Measurements from ENCODE around the gene QKI.

Gene QKI

DNA sequence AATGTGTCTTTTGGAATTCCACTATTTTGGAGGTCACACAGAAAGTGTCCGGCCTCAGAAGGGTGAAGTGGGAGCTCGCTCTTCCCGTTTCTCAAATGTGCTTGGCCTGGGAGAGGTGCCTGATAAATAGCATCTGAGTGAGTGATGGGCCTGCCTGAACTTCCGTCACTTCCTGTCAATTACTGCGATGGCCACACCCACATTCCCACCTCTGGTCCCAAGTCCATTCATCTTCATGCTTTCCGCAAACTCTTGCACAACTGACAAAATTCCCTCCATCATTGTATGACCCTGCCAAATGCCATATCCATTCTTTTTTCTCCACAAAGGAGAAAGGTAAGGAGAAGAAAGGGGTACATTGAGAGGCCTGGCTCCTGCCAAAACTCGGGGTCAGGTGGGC, 169.0 kb downstream of the QKI start:
- no peak for ATAC-seq (ENCODE audit: insufficient read depth, low read depth)
- H3K4me1 ChIP-seq (ENCODE audit: insufficient read depth, low read length): no peaks in the 10 kb centered on the region
- no peaks in the 10 kb centered on the region for H3K9me3 ChIP-seq (ENCODE audit: insufficient read depth, low read length, severe bottlenecking)

DNA sequence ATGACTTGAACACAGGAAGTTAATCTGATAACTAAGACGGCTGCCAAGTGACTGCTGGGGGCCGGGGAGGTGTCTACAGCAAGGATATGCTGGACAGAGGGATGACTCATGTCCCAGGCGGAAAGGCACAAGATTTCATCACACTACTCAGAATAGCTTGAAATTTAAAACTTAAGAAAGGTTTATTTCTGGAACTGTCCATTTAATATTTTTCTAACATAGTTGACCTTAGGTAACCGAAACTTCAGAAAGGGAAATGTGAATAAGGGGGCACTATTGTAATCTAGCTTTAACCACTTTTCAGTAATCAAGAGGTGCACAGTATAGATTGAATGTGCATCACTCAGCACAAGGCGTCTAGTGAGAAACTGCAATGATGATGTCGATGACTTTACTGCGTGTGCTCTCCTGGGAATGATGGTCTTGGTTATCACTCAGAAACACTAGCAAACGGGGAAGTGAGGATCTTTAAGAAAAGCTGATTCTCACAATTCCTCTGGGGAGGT, 171.5 kb downstream of the QKI start:
- no peak overlapping the region for H2AFZ ChIP-seq (ENCODE audit: low read depth, low read length)
- no peak overlapping the region for H3K4me3 ChIP-seq (ENCODE audit: low read depth in 1 of 2, low read length in 2 of 2)
- no peak overlapping the region for H3K27ac ChIP-seq (ENCODE audit: low read length)

More for the DNA sequence above, 169.0 kb downstream of the QKI start:
- Histone ChIP-seq H3K27ac (ENCODE audit: low read length) (no peak overlapping the region), H3K4me3 (ENCODE audit: low read depth in 1 of 2, low read length in 2 of 2) (no peak overlapping the region), H3K4me2 (ENCODE audit: insufficient read depth, low read length) (no peak overlapping the region), H3K79me2 (ENCODE audit: insufficient read depth, low read length) (no peaks in the 10 kb centered on the region), H3K36me3 (ENCODE audit: insufficient read depth, low read length) (no peaks in the 10 kb centered on the region), H4K20me1 (ENCODE audit: insufficient read depth, low read length) (no peaks in the 10 kb centered on the region), H3K9ac (ENCODE audit: low read depth, low read length) (no peak overlapping the region), H3K27me3 (ENCODE audit: insufficient read depth, low read length, poor library complexity) (no peaks in the 10 kb centered on the region), H2AFZ (ENCODE audit: low read depth, low read length) (no peak overlapping the region)
- TF ChIP-seq EZH2 (IDR thresholded peaks at IDR 0.05; ENCODE audit: borderline replicate concordance, low read depth, low read length, severe bottlenecking): no peak
- TF ChIP-seq, protein P1, sequence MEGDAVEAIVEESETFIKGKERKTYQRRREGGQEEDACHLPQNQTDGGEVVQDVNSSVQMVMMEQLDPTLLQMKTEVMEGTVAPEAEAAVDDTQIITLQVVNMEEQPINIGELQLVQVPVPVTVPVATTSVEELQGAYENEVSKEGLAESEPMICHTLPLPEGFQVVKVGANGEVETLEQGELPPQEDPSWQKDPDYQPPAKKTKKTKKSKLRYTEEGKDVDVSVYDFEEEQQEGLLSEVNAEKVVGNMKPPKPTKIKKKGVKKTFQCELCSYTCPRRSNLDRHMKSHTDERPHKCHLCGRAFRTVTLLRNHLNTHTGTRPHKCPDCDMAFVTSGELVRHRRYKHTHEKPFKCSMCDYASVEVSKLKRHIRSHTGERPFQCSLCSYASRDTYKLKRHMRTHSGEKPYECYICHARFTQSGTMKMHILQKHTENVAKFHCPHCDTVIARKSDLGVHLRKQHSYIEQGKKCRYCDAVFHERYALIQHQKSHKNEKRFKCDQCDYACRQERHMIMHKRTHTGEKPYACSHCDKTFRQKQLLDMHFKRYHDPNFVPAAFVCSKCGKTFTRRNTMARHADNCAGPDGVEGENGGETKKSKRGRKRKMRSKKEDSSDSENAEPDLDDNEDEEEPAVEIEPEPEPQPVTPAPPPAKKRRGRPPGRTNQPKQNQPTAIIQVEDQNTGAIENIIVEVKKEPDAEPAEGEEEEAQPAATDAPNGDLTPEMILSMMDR (IDR thresholded peaks at IDR 0.05; ENCODE audit: borderline replicate concordance, extremely low read depth, low read length, poor library complexity, severe bottlenecking): no peak
- DNase-seq: no peak

DNA sequence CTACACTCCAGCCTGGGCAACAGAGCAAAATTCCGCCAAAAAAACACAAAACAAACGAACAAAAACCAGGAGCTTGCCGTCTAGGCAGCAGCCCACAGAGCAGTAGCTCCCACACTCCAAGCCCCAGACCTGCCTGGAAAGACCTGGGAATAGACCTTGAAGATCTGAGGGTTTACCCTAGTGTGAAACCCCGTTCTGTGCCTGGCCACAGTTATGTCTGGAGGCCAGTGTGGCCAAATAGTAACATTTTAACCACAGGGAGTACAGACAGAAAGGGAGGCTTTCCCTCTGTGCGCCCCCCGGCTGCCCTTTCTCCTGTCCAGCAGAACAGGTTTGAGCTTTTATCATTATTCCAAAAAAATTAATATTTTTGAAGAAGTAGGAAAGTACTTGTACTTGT, 172.4 kb downstream of the QKI start:
- no peak overlapping the region for H3K27ac ChIP-seq (ENCODE audit: low read length)
- DNase-seq: no peak
- no peaks in the 10 kb centered on the region for H4K20me1 ChIP-seq (ENCODE audit: insufficient read depth, low read length)
- H2AFZ ChIP-seq (ENCODE audit: low read depth, low read length): no peak overlapping the region
- H3K9me3 ChIP-seq (ENCODE audit: insufficient read depth, low read length, severe bottlenecking): peaks cover 1% of the 10 kb centered on the region
- no peaks in the 10 kb centered on the region for H3K4me1 ChIP-seq (ENCODE audit: insufficient read depth, low read length)
- TF ChIP-seq EZH2 (IDR thresholded peaks at IDR 0.05; ENCODE audit: borderline replicate concordance, low read depth, low read length, severe bottlenecking): no peak
- TF ChIP-seq, protein P1 (IDR thresholded peaks at IDR 0.05; ENCODE audit: borderline replicate concordance, extremely low read depth, low read length, poor library complexity, severe bottlenecking): no peak
- H3K27me3 ChIP-seq (ENCODE audit: insufficient read depth, low read length, poor library complexity): no peaks in the 10 kb centered on the region
- H3K79me2 ChIP-seq (ENCODE audit: insufficient read depth, low read length): no peaks in the 10 kb centered on the region
- no peak overlapping the region for H3K9ac ChIP-seq (ENCODE audit: low read depth, low read length)
- no peak overlapping the region for H3K4me2 ChIP-seq (ENCODE audit: insufficient read depth, low read length)
- H3K4me3 ChIP-seq (ENCODE audit: low read depth in 1 of 2, low read length in 2 of 2): no peak overlapping the region
- ATAC-seq (ENCODE audit: insufficient read depth, low read depth): no peak
- no peaks in the 10 kb centered on the region for H3K36me3 ChIP-seq (ENCODE audit: insufficient read depth, low read length)

More for the DNA sequence above, 171.5 kb downstream of the QKI start:
- Histone ChIP-seq H3K36me3 (ENCODE audit: insufficient read depth, low read length) (no peaks in the 10 kb centered on the region), H3K9me3 (ENCODE audit: insufficient read depth, low read length, severe bottlenecking) (no peaks in the 10 kb centered on the region), H4K20me1 (ENCODE audit: insufficient read depth, low read length) (no peaks in the 10 kb centered on the region), H3K79me2 (ENCODE audit: insufficient read depth, low read length) (no peaks in the 10 kb centered on the region), H3K4me1 (ENCODE audit: insufficient read depth, low read length) (no peaks in the 10 kb centered on the region), H3K4me2 (ENCODE audit: insufficient read depth, low read length) (no peak overlapping the region), H3K27me3 (ENCODE audit: insufficient read depth, low read length, poor library complexity) (no peaks in the 10 kb centered on the region), H3K9ac (ENCODE audit: low read depth, low read length) (no peak overlapping the region)
- ATAC-seq (ENCODE audit: insufficient read depth, low read depth): no peak
- no peak for DNase-seq
- TF ChIP-seq, protein P1 (IDR thresholded peaks at IDR 0.05; ENCODE audit: borderline replicate concordance, extremely low read depth, low read length, poor library complexity, severe bottlenecking): no peak
- no peak for TF ChIP-seq EZH2 (IDR thresholded peaks at IDR 0.05; ENCODE audit: borderline replicate concordance, low read depth, low read length, severe bottlenecking)

Data from DND-41 (cell line).